Thoracic aorta (tissue), 2 donors: Measurements from ENCODE around the gene LMX1A. TPM values are rescaled to one million over a fixed set of nuclear protein-coding genes. Genes with fewer than 3 reads are reported as not detected.

ENCODE experiments used
- ATAC-seq: fragments of 150-250 bp; one replicate; pipeline ENCODE4 v1.8.0; 2017; ENCODE audit warnings: low read depth; ENCODE audit not compliant: insufficient number of reproducible peaks, low FRiP score
- DNase-seq: peaks from one replicate; pipeline ENCODE4 v3.0.0-alpha.2; 2020; ENCODE audit warnings: low spot score
- H3K27ac ChIP-seq, 2 donors: fragments of 200-600 bp; sonication (generic); 1 replicate in 1 of 2; 2 replicates in 1 of 2; pipeline ENCODE4 v1.5.1; 2016; ENCODE audit warnings: mild to moderate bottlenecking in 2 of 2, moderate library complexity in 2 of 2
- H3K27me3 ChIP-seq: fragments of 200-600 bp; sonication (generic); replicated peaks from 2 replicates; pipeline ENCODE4 v1.6.0; 2016; ENCODE audit warnings: mild to moderate bottlenecking; ENCODE audit not compliant: insufficient read depth
- H3K36me3 ChIP-seq: fragments of 200-600 bp; sonication (generic); one replicate; pipeline ENCODE4 v1.5.1; 2016
- H3K4me1 ChIP-seq, 2 donors: fragments of 200-600 bp; sonication (generic); 1 replicate in 1 of 2; 2 replicates in 1 of 2; pipeline versions ENCODE4 v1.5.1 to v1.6.0; 2016; ENCODE audit warnings: low read depth in 2 of 2, mild to moderate bottlenecking in 1 of 2; ENCODE audit not compliant: control insufficient read depth in 1 of 2
- H3K4me3 ChIP-seq: fragments of 200-600 bp; sonication (generic); 2 replicates; pipeline ENCODE4 v1.5.1; 2016; ENCODE audit warnings: mild to moderate bottlenecking
- H3K9me3 ChIP-seq: fragments of 200-600 bp; sonication (generic); 2 replicates; pipeline ENCODE4 v1.5.1; 2016
- total RNA-seq, 2 donors: library from RNA; depleted of rRNA; stranded (reverse); fragments of >200 nt; gene quantifications; one replicate each; pipeline versions ENCODE4 v1.1.0 to v1.2.3, GENCODE V29; 2016
- TF ChIP-seq, protein P1 (sequence below): fragments of 200-600 bp; sonication (generic); IDR thresholded peaks from one replicate; pipeline ENCODE4 v1.5.1; 2019; ENCODE audit warnings: antibody characterized with exemption

LMX1A gene
- total RNA-seq, 2 donors from 2014 or later = 0.68 TPM; not detected in 1

DNA sequence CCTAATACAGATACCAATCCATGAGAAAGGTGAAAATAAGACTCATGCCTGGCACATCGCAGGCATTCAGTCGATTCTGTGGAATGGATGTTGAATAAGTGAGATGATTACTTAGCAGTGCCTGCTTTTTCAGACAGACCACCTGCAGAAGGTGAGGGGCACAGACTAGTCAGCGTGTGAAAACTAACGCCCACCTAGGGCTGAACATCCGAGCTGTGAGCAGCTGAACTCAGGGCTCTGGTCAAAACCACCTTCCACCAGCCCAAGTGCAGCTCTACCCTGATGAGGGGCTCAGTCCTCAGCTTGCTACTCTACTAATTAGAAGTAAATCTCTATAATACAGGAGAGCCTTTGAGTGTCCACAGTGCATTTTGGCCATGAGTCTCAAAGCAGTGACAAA lies 32.5 kb downstream of the LMX1A start:
- no peak for ATAC-seq
- Histone ChIP-seq H3K4me1 (no peaks in the 10 kb centered on the region), H3K27me3 (no peaks in the 10 kb centered on the region), H3K36me3 (no peaks in the 10 kb centered on the region), H3K27ac (no peak overlapping the region), H3K9me3 (no peaks in the 10 kb centered on the region), H3K4me3 (no peak overlapping the region)
- TF ChIP-seq, protein P1, sequence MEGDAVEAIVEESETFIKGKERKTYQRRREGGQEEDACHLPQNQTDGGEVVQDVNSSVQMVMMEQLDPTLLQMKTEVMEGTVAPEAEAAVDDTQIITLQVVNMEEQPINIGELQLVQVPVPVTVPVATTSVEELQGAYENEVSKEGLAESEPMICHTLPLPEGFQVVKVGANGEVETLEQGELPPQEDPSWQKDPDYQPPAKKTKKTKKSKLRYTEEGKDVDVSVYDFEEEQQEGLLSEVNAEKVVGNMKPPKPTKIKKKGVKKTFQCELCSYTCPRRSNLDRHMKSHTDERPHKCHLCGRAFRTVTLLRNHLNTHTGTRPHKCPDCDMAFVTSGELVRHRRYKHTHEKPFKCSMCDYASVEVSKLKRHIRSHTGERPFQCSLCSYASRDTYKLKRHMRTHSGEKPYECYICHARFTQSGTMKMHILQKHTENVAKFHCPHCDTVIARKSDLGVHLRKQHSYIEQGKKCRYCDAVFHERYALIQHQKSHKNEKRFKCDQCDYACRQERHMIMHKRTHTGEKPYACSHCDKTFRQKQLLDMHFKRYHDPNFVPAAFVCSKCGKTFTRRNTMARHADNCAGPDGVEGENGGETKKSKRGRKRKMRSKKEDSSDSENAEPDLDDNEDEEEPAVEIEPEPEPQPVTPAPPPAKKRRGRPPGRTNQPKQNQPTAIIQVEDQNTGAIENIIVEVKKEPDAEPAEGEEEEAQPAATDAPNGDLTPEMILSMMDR = no peak
- no peak for DNase-seq

DNA sequence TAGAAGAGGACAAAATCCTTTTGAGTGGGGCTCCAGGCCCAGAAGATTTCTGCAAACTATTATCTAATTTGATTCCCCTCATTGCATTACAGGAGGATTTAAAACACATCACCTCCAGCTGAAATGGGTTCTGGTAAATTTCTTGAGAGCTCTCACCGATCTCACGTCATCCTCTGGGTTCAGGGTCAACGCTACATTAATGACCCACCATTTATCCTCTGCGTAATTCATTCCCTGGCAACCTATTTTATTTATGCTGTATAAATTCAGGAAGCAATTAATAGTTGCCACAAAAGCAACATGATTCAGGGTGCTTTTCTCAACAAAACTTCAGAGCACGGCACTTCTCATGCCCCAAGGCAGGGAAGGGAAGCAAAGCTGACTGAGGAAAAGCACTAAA lies 38.9 kb downstream of the LMX1A start:
- no peaks in the 10 kb centered on the region for H3K27me3 ChIP-seq
- ATAC-seq (no peak), DNase-seq (no peak)
- no peak overlapping the region for H3K27ac ChIP-seq
- TF ChIP-seq, protein P1 = no peak
- no peaks in the 10 kb centered on the region for H3K4me1 ChIP-seq
- H3K4me3 ChIP-seq = no peak overlapping the region
- no peaks in the 10 kb centered on the region for H3K9me3 ChIP-seq
- H3K36me3 ChIP-seq = no peaks in the 10 kb centered on the region

DNA sequence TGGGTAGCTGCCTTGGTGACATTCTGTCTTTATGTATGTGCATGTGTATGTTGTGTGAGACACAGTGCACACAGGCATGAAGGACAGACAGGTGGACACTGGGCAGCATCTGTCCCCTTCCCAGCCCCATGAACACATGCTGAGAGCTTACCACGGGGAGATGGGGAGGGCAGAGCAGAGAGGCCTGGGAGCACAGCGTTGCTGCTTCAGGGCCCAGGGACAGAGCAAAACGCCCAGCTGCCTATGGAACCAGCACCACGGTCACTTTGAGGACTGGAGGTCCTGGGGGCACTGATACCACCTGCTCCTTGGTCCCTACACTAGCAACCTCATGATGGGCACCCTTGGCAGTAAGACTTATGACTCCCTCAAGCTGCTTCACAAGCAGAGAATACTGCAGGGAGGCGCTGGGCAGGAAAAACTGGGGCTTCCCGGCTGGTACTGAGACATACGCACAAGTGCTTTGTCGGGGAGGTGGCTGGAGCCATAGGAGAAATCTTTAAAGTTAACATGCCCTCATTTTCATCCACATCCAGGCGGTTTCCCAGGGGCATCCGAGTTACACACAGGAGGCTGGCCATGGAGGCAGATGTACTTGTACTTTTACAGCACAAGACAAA lies 40.3 kb downstream of the LMX1A start:
- Histone ChIP-seq H3K27me3 (no peaks in the 10 kb centered on the region), H3K9me3 (no peaks in the 10 kb centered on the region), H3K4me3 (no peak overlapping the region), H3K27ac (no peak overlapping the region), H3K36me3 (no peaks in the 10 kb centered on the region), H3K4me1 (no peaks in the 10 kb centered on the region)
- TF ChIP-seq, protein P1 = no peak
- ATAC-seq (no peak), DNase-seq (no peak)

DNA sequence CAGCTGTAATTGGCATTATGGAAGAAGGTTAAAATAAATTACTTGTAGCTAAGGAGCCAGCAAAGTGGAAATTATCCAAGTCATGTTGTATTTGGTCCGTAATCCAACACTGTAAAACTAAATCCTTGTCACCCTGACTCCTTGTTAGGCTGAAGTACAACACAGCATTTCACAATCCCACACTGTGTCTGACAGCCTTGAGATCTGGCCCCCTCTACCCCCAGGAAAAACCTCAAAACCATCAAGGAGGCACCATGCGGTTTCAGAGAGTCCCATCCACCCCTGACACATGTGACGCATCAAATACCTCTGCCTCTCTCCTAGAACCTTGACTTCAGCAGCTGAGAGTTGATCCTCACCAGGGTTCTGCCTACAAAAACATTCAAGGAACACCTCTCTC lies 41.0 kb downstream of the LMX1A start:
- no peaks in the 10 kb centered on the region for H3K27me3 ChIP-seq
- TF ChIP-seq, protein P1 = no peak
- H3K36me3 ChIP-seq = no peaks in the 10 kb centered on the region
- DNase-seq (no peak), ATAC-seq (no peak)
- H3K9me3 ChIP-seq = no peaks in the 10 kb centered on the region
- no peak overlapping the region for H3K27ac ChIP-seq
- H3K4me1 ChIP-seq = no peaks in the 10 kb centered on the region
- no peak overlapping the region for H3K4me3 ChIP-seq

DNA sequence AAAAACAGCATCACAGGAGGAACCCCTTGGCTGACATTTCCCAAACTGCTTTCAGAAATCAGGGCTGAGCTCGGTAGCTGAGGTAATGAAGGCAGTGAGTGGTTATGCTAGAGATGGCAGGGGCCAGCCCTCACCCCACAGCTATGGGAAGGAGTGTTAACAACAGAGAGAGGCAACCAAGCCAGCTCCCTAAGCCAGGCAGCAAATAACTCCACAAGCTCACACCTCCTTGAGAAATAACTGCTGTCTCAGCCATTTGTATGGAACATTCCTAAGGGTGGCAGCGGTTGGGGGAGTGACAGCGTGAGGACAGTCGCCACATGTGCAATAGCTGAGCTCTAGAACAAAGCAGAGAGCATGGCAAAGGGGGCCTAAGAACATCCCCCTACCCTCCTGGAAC lies 42.6 kb downstream of the LMX1A start:
- Histone ChIP-seq H3K36me3 (no peaks in the 10 kb centered on the region), H3K4me3 (no peak overlapping the region), H3K27ac (no peak overlapping the region), H3K27me3 (no peaks in the 10 kb centered on the region), H3K4me1 (no peaks in the 10 kb centered on the region), H3K9me3 (no peaks in the 10 kb centered on the region)
- TF ChIP-seq, protein P1 = no peak
- DNase-seq = no peak
- no peak for ATAC-seq
